Activated CD8-positive, alpha-beta memory T cell treated with anti-CD3 and anti-CD28 coated beads, Interleukin-2, amount 10 ng/mL, durations not matched to agents 7 days and 5 days (primary cell): ENCODE results near the gene SKP2. TPM values are rescaled to one million over a fixed set of nuclear protein-coding genes. Genes with fewer than 3 reads are reported as not detected.
A peak's percentile ranks its signal among the peaks of the same experiment; 100 is the strongest.
"Not testable (repeated sequence)": the region's sequence is repeated elsewhere in the genome, so short reads cannot be mapped to it uniquely, and the experiment has no call there.

Source experiments
- ATAC-seq: fragments of 150-1000 bp; cut with Tn5 transposase; one replicate; pipeline ENCODE4 v1.10.0; 2021; ENCODE audit warnings: moderate library complexity
- CTCF ChIA-PET: fragments of 350-600 bp; sonication (Branson Sonifier 250); formaldehyde crosslinking; loops from one replicate; lab custom pipeline; 2021; ENCODE audit warnings: antibody characterized with exemption; lab: Charles Lee
- DNase-seq: peaks from one replicate; pipeline ENCODE4 v3.0.0-alpha.2; 2020
- H3K27ac Mint-ChIP-seq: one replicate; pipeline ENCODE4 v1.8.0; 2021; ENCODE audit warnings: mild to moderate bottlenecking, mixed read lengths
- H3K27me3 Mint-ChIP-seq: one replicate; pipeline ENCODE4 v1.8.0; 2021; ENCODE audit warnings: mixed read lengths
- H3K36me3 Mint-ChIP-seq: one replicate; pipeline ENCODE4 v1.8.0; 2021; ENCODE audit warnings: mild to moderate bottlenecking, mixed read lengths
- H3K4me1 Mint-ChIP-seq: one replicate; pipeline ENCODE4 v1.8.0; 2021; ENCODE audit warnings: mixed read lengths
- H3K4me3 Mint-ChIP-seq: one replicate; pipeline ENCODE4 v1.8.0; 2021; ENCODE audit warnings: mild to moderate bottlenecking, moderate library complexity, mixed read lengths
- H3K9me3 Mint-ChIP-seq: one replicate; pipeline ENCODE4 v1.8.0; 2022; ENCODE audit warnings: low read depth, mixed read lengths
- total RNA-seq, 2 experiments: library from RNA; stranded (reverse); gene quantifications; one replicate each; pipeline ENCODE4 v1.2.3, GENCODE V29; 2021

The SKP2 gene
- total RNA-seq: 10 to 100 TPM; 43.5 to 52.3 TPM

DNA sequence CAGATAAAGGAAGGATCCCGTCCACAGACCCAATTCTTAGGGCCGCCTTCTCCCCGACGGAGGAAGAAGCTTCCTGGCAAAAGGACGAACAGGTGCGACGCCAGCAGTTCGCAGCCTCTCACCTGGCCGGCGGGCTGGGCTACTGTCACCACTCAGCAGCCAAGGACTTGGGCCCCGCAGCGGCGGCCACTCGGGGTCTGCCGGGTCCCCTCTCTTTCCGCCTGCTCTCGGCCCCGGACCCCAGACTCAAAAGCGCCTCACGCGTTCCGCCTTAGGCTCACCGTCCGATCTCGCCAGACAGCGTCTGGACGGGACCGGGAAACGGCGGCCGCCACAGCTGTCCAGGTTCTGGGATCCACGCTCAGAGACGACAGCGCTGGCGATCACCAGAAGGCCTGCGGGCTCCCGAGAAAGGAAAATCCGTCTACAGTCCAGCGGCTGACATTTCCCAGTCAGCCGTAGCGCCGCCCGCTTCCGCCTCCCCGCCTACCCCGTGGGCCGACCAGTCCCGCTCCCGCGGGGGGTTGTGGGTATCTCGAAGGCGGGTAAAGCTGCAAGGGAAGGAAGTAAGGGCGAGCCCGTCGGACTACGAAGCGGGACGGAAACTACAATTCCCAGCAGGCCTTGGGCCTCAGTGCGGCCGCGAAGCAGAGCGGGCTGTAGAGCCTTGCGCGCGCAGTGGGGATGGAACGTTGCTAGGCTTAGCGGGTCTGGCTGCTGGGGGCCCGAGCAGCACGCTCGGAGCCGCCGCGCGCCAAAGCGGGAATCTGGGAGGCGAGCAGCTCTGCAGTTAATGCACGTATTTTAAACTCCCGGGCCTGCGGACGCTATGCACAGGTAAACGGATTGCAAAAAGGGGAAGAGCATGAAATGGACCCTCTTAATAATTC lies at the start of gene SKP2, which contains the start of gene LMBRD2:
Gene SKP2, plus strand, starts transcription at position 678 of the 890 bp plus-strand sequence. Its CDS starts 152 bp downstream, at position 830.
Gene LMBRD2, minus strand, starts transcription at position 454 of the 890 bp plus-strand sequence. CDS start 8,538 bp downstream, outside the sequence.
- H3K27me3 Mint-ChIP-seq: no peaks in the 10 kb centered on the region
- H3K9me3 Mint-ChIP-seq: no peaks in the 10 kb centered on the region
- H3K4me3 Mint-ChIP-seq: peak within 1 kb of the TSS; percentile 90
- CTCF ChIA-PET: interaction anchor here (1.3 to 2.2 kb wide), 8 partner anchors 9 to 90 kb away, joined by 3 to 9 read pairs (median 4); partner anchors contain the start of gene NADK2
- ATAC-seq (peak; percentile 97), DNase-seq (peak; percentile 99)
- peaks cover 54% of the 10 kb centered on the region for H3K4me1 Mint-ChIP-seq
- H3K27ac Mint-ChIP-seq: peak within 1 kb of the TSS; percentile 91
- H3K36me3 Mint-ChIP-seq: peaks cover 40% of the 10 kb centered on the region

DNA sequence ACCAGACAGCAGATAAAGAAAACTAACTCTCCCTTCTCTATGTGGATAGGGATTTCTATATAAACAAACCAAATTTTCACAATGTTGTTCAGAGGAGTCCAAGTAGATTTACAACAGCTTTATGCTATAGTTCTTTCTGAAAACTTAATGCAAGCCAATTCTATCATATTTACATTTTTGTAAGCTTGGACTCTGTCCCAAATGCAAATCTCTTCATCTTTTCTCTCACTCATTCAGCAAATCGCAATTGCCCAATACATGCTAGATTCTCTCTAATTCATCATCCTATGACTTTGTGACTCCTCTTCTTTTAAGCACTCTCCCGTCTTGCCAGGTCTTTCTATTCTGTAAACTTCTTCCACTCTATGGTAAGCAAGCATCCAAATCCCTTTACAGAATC lies 46.1 kb upstream of the SKP2 start:
- Mint-ChIP-seq H3K4me3 (no peak overlapping the region), H3K4me1 (no peaks in the 10 kb centered on the region), H3K36me3 (peaks cover 37% of the 10 kb centered on the region), H3K9me3 (no peaks in the 10 kb centered on the region), H3K27ac (no peak overlapping the region), H3K27me3 (no peaks in the 10 kb centered on the region)
- no peak for ATAC-seq
- no peak for DNase-seq
- CTCF ChIA-PET: interaction anchor here (0.8 to 1.5 kb wide), 2 partner anchors 26 to 71 kb away, joined by 3 to 5 read pairs; no protein-coding TSS in a partner anchor

DNA sequence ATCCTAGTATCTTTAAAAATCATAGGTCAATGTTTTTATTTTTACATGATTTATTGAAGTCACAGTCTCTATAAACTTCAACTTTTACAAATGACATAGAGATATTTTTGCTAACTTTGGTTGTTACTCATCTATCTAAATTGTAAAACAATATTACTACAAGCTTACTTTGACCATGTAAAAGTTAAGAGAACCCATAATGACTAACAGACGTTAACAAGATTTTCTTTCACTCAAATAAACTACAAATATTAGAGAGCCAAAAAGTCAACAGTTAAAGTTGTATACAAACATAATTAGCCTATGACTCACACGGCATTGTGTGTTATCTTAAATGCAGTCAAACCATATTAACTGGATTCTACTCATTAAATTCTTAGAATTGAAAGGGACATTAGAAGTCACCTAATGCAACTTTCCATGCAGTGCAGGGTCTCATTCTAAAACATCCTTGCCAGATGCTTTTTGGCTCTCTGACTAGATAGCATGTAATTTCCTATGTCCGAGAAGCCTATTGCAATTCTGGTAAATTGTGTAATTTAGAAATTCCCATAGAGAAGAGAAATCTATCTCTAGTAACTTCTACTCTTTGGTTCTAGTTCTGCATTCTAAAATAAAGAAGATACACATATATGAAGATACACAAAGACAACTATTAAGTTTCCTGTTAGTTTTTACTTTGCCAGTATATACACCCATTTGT lies 43.0 kb upstream of the SKP2 start:
- Mint-ChIP-seq H3K4me3 (no peak overlapping the region), H3K27me3 (no peaks in the 10 kb centered on the region), H3K36me3 (peaks cover 34% of the 10 kb centered on the region), H3K4me1 (no peaks in the 10 kb centered on the region), H3K9me3 (no peaks in the 10 kb centered on the region), H3K27ac (no peak overlapping the region)
- no peak for ATAC-seq
- CTCF ChIA-PET: no interaction called here
- DNase-seq: no peak

DNA sequence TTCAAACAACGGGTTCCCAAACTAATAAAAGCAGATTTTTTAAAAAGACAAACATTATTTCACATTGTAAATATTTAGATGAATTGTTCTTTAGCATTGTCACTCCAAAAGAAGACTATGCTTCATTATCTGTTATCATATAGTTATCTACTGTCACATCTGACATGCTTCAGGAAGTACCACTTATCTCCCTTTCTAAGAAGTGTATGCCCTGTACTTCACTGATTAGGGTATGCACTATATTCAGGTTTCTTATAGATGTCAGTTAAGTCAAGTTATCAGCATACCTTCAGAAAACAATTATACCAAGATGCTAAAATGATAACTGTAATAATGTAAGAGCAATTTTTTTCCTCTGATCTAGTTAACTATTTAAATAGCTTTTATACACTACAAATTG lies 40.7 kb upstream of the SKP2 start:
- Mint-ChIP-seq H3K36me3 (peaks cover 32% of the 10 kb centered on the region), H3K4me1 (no peaks in the 10 kb centered on the region), H3K4me3 (no peak overlapping the region), H3K27ac (no peak overlapping the region), H3K9me3 (no peaks in the 10 kb centered on the region), H3K27me3 (no peaks in the 10 kb centered on the region)
- DNase-seq (no peak), ATAC-seq (no peak)
- CTCF ChIA-PET: no interaction called here

DNA sequence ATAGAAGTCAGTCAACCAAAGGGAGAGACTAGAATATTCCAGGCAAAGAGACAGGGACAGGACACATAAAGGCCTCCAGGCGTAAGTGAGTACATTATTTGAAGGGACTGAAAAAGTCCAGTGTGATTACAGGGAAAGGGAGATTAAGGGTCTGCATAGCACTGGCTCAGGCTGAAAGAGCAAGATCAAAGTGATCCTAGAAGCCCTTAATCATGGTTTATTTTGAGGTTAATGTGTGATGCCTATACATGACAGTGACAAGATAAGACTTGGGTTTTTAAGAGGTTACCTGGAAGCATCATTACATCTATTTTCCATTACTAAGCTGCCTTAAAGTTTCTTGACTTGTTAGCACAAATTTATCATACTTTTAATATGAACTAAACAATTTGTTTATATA lies 26.0 kb upstream of the SKP2 start:
- ATAC-seq: no peak
- Mint-ChIP-seq H3K27me3 (no peaks in the 10 kb centered on the region), H3K9me3 (peaks cover 11% of the 10 kb centered on the region), H3K36me3 (peaks cover 46% of the 10 kb centered on the region), H3K27ac (no peak overlapping the region), H3K4me1 (no peaks in the 10 kb centered on the region), H3K4me3 (no peak overlapping the region)
- DNase-seq: no peak
- CTCF ChIA-PET: no interaction called here

DNA sequence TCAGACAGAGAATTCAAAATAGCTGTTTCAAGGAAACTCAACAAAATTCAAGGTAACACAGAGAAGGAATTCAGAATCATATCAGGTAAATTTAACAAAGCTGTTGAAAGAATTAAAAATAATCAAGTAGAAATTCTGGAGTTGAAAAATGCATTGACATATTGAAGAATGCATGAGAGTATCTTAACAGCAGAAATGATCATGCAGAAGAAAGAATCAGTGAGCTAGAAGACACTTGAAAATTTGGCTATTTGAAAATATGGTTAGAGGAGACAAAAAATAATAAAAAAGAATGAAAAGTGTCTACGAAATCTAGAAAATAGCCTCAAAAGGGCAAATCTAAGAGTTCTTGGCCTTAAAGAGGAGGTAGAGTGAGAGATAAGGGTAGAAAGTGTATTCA lies 23.1 kb upstream of the SKP2 start:
- H3K9me3 Mint-ChIP-seq: peaks cover 11% of the 10 kb centered on the region
- DNase-seq: no peak
- H3K4me3 Mint-ChIP-seq: no peak overlapping the region
- CTCF ChIA-PET: interaction anchor here (1.0 kb wide), 1 partner anchor 57 kb away, joined by 3 read pairs; no protein-coding TSS in a partner anchor
- H3K27ac Mint-ChIP-seq: no peak overlapping the region
- no peaks in the 10 kb centered on the region for H3K27me3 Mint-ChIP-seq
- H3K4me1 Mint-ChIP-seq: no peaks in the 10 kb centered on the region
- no peak for ATAC-seq
- peaks cover 56% of the 10 kb centered on the region for H3K36me3 Mint-ChIP-seq

DNA sequence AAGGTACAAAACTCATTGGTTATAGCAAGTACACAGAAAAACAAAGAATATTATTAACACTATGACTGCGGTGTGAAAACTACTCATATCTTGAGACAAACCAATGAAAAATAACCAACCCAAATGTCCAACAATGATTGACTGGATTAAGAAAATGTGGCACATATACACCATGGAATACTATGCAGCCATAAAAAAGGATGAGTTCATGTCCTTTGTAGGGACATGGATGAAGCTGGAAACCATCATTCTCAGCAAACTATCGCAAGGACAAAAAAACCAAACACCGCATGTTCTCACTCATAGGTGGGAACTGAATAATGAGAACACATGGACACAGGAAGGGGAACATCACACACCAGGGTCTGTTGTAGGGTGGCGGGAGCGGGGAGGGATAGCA lies 22.2 kb upstream of the SKP2 start:
- not testable (repeated sequence) for H3K4me3 Mint-ChIP-seq, ATAC-seq, H3K27ac Mint-ChIP-seq, H3K4me1 Mint-ChIP-seq, H3K27me3 Mint-ChIP-seq, DNase-seq
- CTCF ChIA-PET: interaction anchor here (1.0 kb wide), 1 partner anchor 58 kb away, joined by 3 read pairs; no protein-coding TSS in a partner anchor
- H3K9me3 Mint-ChIP-seq: peaks cover 11% of the 10 kb centered on the region
- H3K36me3 Mint-ChIP-seq: peaks cover 56% of the 10 kb centered on the region

DNA sequence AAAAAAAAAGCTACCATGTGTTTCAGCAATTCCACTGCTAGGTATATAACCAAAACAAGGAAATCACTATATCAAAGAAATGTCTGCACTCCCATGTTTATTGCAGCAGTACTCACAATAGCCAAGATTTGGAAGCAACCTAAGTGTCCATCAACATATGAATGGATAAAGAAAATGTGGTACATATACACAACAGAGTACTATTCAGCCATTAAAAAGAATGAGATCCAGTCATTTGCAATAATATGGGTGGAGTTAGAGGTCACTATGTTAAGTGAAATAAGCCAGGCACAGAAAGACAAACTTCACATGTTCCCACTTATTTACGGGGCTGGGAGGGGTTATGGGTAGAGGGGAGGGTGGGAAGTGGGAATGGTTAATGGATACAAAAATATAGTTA lies 18.9 kb upstream of the SKP2 start:
- H3K4me3 Mint-ChIP-seq, H3K27me3 Mint-ChIP-seq, H3K27ac Mint-ChIP-seq, ATAC-seq, DNase-seq, CTCF ChIA-PET, H3K4me1 Mint-ChIP-seq: not testable (repeated sequence)
- H3K9me3 Mint-ChIP-seq: peaks cover 11% of the 10 kb centered on the region
- H3K36me3 Mint-ChIP-seq: peaks cover 51% of the 10 kb centered on the region

DNA sequence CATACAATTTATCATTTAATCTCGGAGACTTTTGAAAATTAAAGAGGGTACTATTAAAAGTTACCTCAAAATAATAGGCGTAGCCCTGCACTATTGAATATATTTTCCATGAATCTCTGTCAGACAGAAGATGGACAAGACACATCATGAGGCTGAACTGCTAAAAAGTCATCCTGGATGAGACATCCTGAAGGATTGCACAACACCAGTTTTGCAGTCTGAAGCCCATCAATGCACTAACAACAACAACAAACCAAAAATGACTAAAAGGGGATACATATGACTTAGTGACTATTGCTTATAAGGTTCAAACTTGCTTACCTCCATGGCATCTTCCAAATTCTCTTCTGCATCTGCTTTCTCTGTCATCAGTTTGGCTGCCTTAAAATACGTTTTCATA lies 15.9 kb upstream of the SKP2 start:
- DNase-seq (no peak), ATAC-seq (no peak)
- Mint-ChIP-seq H3K27ac (no peak overlapping the region), H3K27me3 (no peaks in the 10 kb centered on the region), H3K4me3 (no peak overlapping the region), H3K4me1 (no peaks in the 10 kb centered on the region), H3K36me3 (peaks cover 53% of the 10 kb centered on the region), H3K9me3 (peaks cover 7% of the 10 kb centered on the region)
- CTCF ChIA-PET: no interaction called here

DNA sequence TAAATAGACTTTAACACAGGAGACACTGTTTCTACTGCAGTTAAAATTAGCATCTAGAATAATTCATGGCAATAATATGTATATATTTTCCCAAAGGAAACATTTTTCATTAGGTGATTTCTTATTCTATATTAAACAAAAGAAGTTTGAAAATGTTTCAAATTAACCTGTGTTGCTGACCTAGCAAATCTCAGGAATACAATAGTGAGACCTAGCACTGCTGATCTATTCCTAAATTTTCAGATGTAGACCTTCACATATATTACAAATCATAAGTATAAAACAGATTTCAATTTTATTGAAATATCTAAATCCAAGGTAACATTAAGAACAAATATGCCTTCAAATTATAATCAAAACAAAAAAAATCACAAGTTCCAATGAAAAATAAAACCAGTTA lies 15.3 kb upstream of the SKP2 start:
- CTCF ChIA-PET: no interaction called here
- no peak overlapping the region for H3K27ac Mint-ChIP-seq
- DNase-seq (no peak), ATAC-seq (no peak)
- H3K27me3 Mint-ChIP-seq: no peaks in the 10 kb centered on the region
- peaks cover 7% of the 10 kb centered on the region for H3K9me3 Mint-ChIP-seq
- H3K36me3 Mint-ChIP-seq: peaks cover 52% of the 10 kb centered on the region
- H3K4me3 Mint-ChIP-seq: no peak overlapping the region
- no peaks in the 10 kb centered on the region for H3K4me1 Mint-ChIP-seq

DNA sequence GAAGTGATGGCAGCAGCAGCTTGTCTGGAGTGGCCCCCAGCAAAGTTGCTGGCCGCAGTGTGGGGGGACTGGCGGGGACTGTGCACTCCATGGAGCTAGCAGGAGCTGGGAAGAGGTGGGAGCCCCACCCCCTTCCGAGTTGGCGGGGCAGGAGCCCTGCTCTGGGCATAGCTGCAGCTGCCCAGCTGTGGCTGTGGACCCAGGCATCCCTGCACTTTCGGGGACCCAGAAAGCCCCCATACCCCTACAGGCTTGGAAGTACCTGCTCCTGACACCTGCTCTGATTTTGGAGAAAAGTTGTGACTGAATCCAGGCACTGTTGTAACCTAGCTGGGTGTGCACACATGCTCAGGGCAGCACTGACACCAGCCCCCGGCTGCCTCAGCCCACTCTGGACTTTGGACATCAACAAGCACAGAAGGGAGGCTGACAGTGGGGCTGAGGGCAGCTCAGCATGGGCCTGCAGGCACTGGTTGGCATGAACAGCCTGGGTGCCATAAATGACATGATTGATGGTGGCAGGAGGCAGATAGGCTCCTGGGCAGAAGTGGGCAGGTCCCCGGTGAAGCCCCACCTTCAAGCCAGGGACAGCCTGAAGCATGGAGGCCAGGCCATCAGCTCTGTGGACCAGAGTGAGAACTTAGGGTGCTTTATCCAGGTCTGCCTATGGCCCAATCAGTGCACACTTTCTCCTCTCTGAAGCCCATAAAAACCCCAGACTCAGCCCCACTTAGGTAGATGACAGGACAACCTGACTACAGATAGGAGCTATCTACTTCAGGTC lies 12.8 kb upstream of the SKP2 start:
- DNase-seq: no peak
- CTCF ChIA-PET: no interaction called here
- Mint-ChIP-seq H3K27me3 (no peaks in the 10 kb centered on the region), H3K36me3 (peaks cover 48% of the 10 kb centered on the region), H3K4me1 (no peaks in the 10 kb centered on the region), H3K4me3 (no peak overlapping the region), H3K27ac (no peak overlapping the region), H3K9me3 (peaks cover 7% of the 10 kb centered on the region)
- no peak for ATAC-seq

DNA sequence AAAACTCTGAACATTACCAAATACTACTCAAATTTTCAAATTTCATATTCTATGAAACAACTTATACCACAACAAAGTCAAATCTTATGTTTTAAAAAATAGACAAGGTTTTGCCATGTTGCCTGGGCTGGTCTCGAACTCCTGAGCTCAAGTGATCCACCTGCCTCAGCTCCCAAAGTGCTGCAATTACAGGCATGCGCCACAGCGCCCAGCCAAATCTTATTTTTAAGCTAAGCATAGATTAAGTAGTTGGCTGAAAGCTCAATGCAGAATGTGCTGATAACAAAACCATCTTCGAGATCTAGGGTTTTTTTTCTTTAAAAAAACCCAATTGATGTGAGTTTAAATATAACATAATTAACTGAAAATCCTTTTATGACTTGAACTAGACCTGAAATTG lies 6.6 kb upstream of the SKP2 start:
- H3K27me3 Mint-ChIP-seq: no peaks in the 10 kb centered on the region
- peaks cover 24% of the 10 kb centered on the region for H3K36me3 Mint-ChIP-seq
- DNase-seq (no peak), ATAC-seq (no peak)
- H3K9me3 Mint-ChIP-seq: peaks cover 5% of the 10 kb centered on the region
- H3K4me1 Mint-ChIP-seq: peaks cover 22% of the 10 kb centered on the region
- no peak overlapping the region for H3K27ac Mint-ChIP-seq
- CTCF ChIA-PET: no interaction called here
- H3K4me3 Mint-ChIP-seq: no peak overlapping the region

DNA sequence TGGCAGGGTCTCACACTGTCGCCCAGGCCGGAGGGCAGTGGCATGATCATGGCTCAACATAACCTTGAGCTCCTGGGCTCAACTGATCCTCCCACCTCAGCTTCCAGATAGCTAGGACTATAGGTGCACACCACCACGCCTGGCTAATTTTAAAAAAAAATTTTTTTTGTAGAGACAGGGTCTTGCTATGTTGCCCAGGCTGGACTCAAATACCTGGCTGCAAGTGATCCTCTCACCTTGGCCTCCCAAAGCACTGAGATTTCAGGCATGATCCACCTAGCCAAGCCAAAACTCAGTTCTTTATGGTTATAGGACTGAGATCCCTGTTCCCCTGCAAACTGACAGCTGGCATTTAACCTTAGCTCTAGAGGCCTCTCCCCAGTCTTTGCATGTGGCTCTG lies 5.5 kb upstream of the SKP2 start:
- no peak overlapping the region for H3K4me3 Mint-ChIP-seq
- no peaks in the 10 kb centered on the region for H3K27me3 Mint-ChIP-seq
- CTCF ChIA-PET: no interaction called here
- DNase-seq: no peak
- H3K36me3 Mint-ChIP-seq: peaks cover 15% of the 10 kb centered on the region
- H3K9me3 Mint-ChIP-seq: no peaks in the 10 kb centered on the region
- ATAC-seq: no peak
- peaks cover 28% of the 10 kb centered on the region for H3K4me1 Mint-ChIP-seq
- H3K27ac Mint-ChIP-seq: no peak overlapping the region
